H1 (cell line): ENCODE measurements around the gene GNB1. TPM values are rescaled to one million over a fixed set of nuclear protein-coding genes. Genes with fewer than 3 reads are reported as not detected.

Experiments
- CTCF ChIA-PET: fragments of 300-600 bp; sonication (Branson Sonifier 250); formaldehyde crosslinking; loops from one replicate; lab custom pipeline; 2021; ENCODE audit not compliant: partially characterized antibody; lab: Charles Lee
- POLR2A ChIA-PET: fragments of 300-600 bp; sonication (Branson Sonifier 250); formaldehyde crosslinking; loops from one replicate; lab custom pipeline; 2021; ENCODE audit warnings: inconsistent platforms; ENCODE audit not compliant: partially characterized antibody; lab: Charles Lee
- DNase-seq, 2 experiments: peaks; one replicate each; pipeline versions ENCODE4 v3.0.0 to v3.0.0-alpha.2; 2010 to 2022; ENCODE audit warnings: low spot score in 2 of 2, low read depth in 1 of 2, mixed read lengths in 1 of 2
- FAIRE-seq: peaks from 2 replicates; lab custom pipeline; 2011; peaks lifted over from hg19 to GRCh38; lab: Jason Lieb, UNC
- H2AFZ ChIP-seq: 2 replicates; pipeline ENCODE4 v1.8.1; 2012; ENCODE audit warnings: low read length, inconsistent platforms
- H2AK5ac ChIP-seq: 2 replicates; pipeline ENCODE4 v1.6.1; 2013; ENCODE audit warnings: low read depth, low read length
- H2BK120ac ChIP-seq: replicated peaks from 2 replicates; pipeline ENCODE3; 2013; ENCODE audit warnings: low read depth, low read length, inconsistent platforms
- H2BK12ac ChIP-seq: 2 replicates; pipeline ENCODE4 v1.6.1; 2013; ENCODE audit warnings: low read depth, low read length
- H2BK15ac ChIP-seq: 2 replicates; pipeline ENCODE4 v1.6.1; 2013; ENCODE audit warnings: low read length
- H2BK20ac ChIP-seq: 2 replicates; pipeline ENCODE4 v1.6.1; 2013; ENCODE audit warnings: low read length
- H2BK5ac ChIP-seq: 2 replicates; pipeline ENCODE4 v1.6.1; 2013; ENCODE audit warnings: low read depth, low read length
- H3K14ac ChIP-seq: 2 replicates; pipeline ENCODE4 v1.6.1; 2013; ENCODE audit warnings: inconsistent platforms; ENCODE audit not compliant: insufficient read length
- H3K18ac ChIP-seq: 2 replicates; pipeline ENCODE4 v1.6.1; 2013; ENCODE audit warnings: low read length; ENCODE audit errors: extremely low read depth
- H3K23ac ChIP-seq: 2 replicates; pipeline ENCODE4 v1.6.1; 2013; ENCODE audit warnings: inconsistent platforms; ENCODE audit not compliant: insufficient read length
- H3K23me2 ChIP-seq: 2 replicates; pipeline ENCODE4 v1.6.1; 2013; ENCODE audit warnings: low read depth, low read length
- H3K27ac ChIP-seq: 2 replicates; pipeline ENCODE4 v1.6.1; 2011; ENCODE audit warnings: low read depth, low read length, inconsistent platforms
- H3K27me3 ChIP-seq, 4 experiments: replicated peaks in 1 of 4; 1 replicate in 1 of 4; 2 replicates in 3 of 4; pipeline versions ENCODE4 v1.6.1 to v1.8.1; 2011 to 2013; ENCODE audit warnings: low read length in 3 of 4, mild to moderate bottlenecking in 3 of 4, inconsistent platforms in 2 of 4, mixed read lengths in 2 of 4, moderate library complexity in 1 of 4; ENCODE audit not compliant: control insufficient read depth in 3 of 4, insufficient read depth in 3 of 4; ENCODE audit errors: extremely low read depth in 1 of 4
- H3K36me3 ChIP-seq, 4 experiments: 2 replicates each; pipeline versions ENCODE4 v1.6.1 to v1.8.1; 2011 to 2013; ENCODE audit warnings: mild to moderate bottlenecking in 4 of 4, low read length in 3 of 4, moderate library complexity in 2 of 4, control low read depth in 1 of 4, inconsistent platforms in 1 of 4; ENCODE audit not compliant: insufficient read depth in 4 of 4, control insufficient read depth in 2 of 4
- H3K4ac ChIP-seq: replicated peaks from 2 replicates; pipeline ENCODE3; 2013; ENCODE audit warnings: low read length, low read depth, mixed read lengths, inconsistent platforms; ENCODE audit not compliant: insufficient read length
- H3K4me1 ChIP-seq, 4 experiments: replicated peaks in 1 of 4; 1 replicate in 1 of 4; 2 replicates in 3 of 4; pipeline versions ENCODE4 v1.6.1 to v1.8.1; 2011 to 2013; ENCODE audit warnings: low read length in 3 of 4, inconsistent platforms in 2 of 4, mixed read lengths in 1 of 4; ENCODE audit not compliant: insufficient read depth in 4 of 4, control insufficient read depth in 3 of 4
- H3K4me2 ChIP-seq, 2 experiments: 2 replicates each; pipeline versions ENCODE4 v1.6.1 to v1.8.1; 2011 to 2013; ENCODE audit warnings: low read depth in 2 of 2, low read length in 2 of 2, control low read depth in 1 of 2, inconsistent platforms in 1 of 2, mild to moderate bottlenecking in 1 of 2; ENCODE audit not compliant: insufficient read depth in 1 of 2
- H3K4me3 ChIP-seq, 4 experiments: fragments of 200-600, 300-600 bp in 1 of 4; sonication (generic), shearing (Covaris generic), sonication (Bioruptor Twin) in 1 of 4; 2 replicates each; pipeline versions ENCODE4 v1.5.1 to v1.8.1; 2011 to 2016; ENCODE audit warnings: low read length in 4 of 4, low read depth in 3 of 4, control low read depth in 2 of 4, inconsistent platforms in 2 of 4, mild to moderate bottlenecking in 2 of 4, mixed read lengths in 1 of 4, moderate library complexity in 1 of 4; ENCODE audit not compliant: insufficient read depth in 2 of 4; ENCODE audit errors: extremely low read depth in 1 of 4
- H3K56ac ChIP-seq: replicated peaks from 2 replicates; pipeline ENCODE3; 2013; ENCODE audit warnings: low read depth, mild to moderate bottlenecking, mixed read lengths, low read length, inconsistent platforms; ENCODE audit not compliant: insufficient read length
- H3K79me1 ChIP-seq: 2 replicates; pipeline ENCODE4 v1.6.1; 2013; ENCODE audit warnings: low read depth, low read length, control low read depth
- H3K79me2 ChIP-seq, 2 experiments: 2 replicates each; pipeline versions ENCODE4 v1.6.1 to v1.8.1; 2012 to 2013; ENCODE audit warnings: low read length in 2 of 2, mild to moderate bottlenecking in 2 of 2, inconsistent platforms in 1 of 2; ENCODE audit not compliant: insufficient read depth in 2 of 2, control insufficient read depth in 1 of 2
- H3K9ac ChIP-seq, 4 experiments: replicated peaks in 1 of 4; 1 replicate in 1 of 4; 2 replicates in 3 of 4; pipeline versions ENCODE4 v1.6.1 to v1.8.1; 2011 to 2013; ENCODE audit warnings: low read depth in 3 of 4, low read length in 3 of 4, control low read depth in 2 of 4, mild to moderate bottlenecking in 2 of 4, moderate library complexity in 2 of 4, inconsistent platforms in 1 of 4; ENCODE audit errors: extremely low read depth in 1 of 4
- H3K9me3 ChIP-seq, 2 experiments: 2 replicates each; pipeline versions ENCODE4 v1.6.1 to v1.8.1; 2012 to 2013; ENCODE audit warnings: mild to moderate bottlenecking in 2 of 2, moderate library complexity in 2 of 2, control low read depth in 1 of 2, inconsistent platforms in 1 of 2, low read depth in 1 of 2, low read length in 1 of 2, mixed read lengths in 1 of 2; ENCODE audit not compliant: insufficient read depth in 2 of 2
- H4K20me1 ChIP-seq, 2 experiments: replicated peaks in 1 of 2; 2 replicates each; pipeline versions ENCODE3 to v1.8.1; 2011 to 2013; ENCODE audit warnings: inconsistent platforms in 2 of 2, low read length in 2 of 2, mild to moderate bottlenecking in 1 of 2; ENCODE audit not compliant: insufficient read depth in 2 of 2, control insufficient read depth in 1 of 2
- H4K5ac ChIP-seq: 2 replicates; pipeline ENCODE4 v1.6.1; 2013; ENCODE audit warnings: low read length, low read depth, mixed read lengths, inconsistent platforms; ENCODE audit not compliant: insufficient read length
- H4K8ac ChIP-seq: 2 replicates; pipeline ENCODE4 v1.8.0; 2013; ENCODE audit warnings: mild to moderate bottlenecking, moderate library complexity, low read length, inconsistent platforms; ENCODE audit not compliant: insufficient read depth; ENCODE audit errors: extremely low read depth
- H4K91ac ChIP-seq: replicated peaks from 2 replicates; pipeline ENCODE3; 2013; ENCODE audit warnings: low read length, mixed read lengths, inconsistent platforms; ENCODE audit not compliant: insufficient read length
- EGR1 ChIP-seq: IDR thresholded peaks from 2 replicates; pipeline ENCODE4 v1.6.1; 2011; ENCODE audit warnings: low read depth, low read length, borderline replicate concordance
- EZH2 ChIP-seq: fragments of 200-600 bp; sonication (generic); IDR thresholded peaks from 2 replicates; pipeline ENCODE4 v1.7.1; 2012; ENCODE audit warnings: low read depth, mild to moderate bottlenecking, moderate library complexity, low read length, inconsistent platforms; ENCODE audit not compliant: severe bottlenecking
- KDM5A ChIP-seq: fragments of 200-600 bp; IDR thresholded peaks from 2 replicates; pipeline ENCODE4 v1.7.1; 2012; ENCODE audit warnings: mild to moderate bottlenecking, low read length, inconsistent platforms, mixed read lengths
- NRF1 ChIP-seq: IDR thresholded peaks from 2 replicates; pipeline ENCODE4 v1.6.1; 2011; ENCODE audit warnings: mild to moderate bottlenecking, low read depth, low read length, improper control_type of control experiment
- POLR2AphosphoS5 ChIP-seq: IDR thresholded peaks from 2 replicates; pipeline ENCODE4 v1.6.1; 2011; ENCODE audit warnings: low read depth, low read length
- RBBP5 ChIP-seq: IDR thresholded peaks from 2 replicates; pipeline ENCODE4 v1.7.1; 2012; ENCODE audit warnings: low read depth, mild to moderate bottlenecking, inconsistent platforms, low read length, moderate library complexity, borderline replicate concordance
- RXRA ChIP-seq: IDR thresholded peaks from 2 replicates; pipeline ENCODE4 v1.6.1; 2011; ENCODE audit warnings: low read depth, mild to moderate bottlenecking, low read length, moderate library complexity; ENCODE audit not compliant: insufficient read depth
- SP4 ChIP-seq: IDR thresholded peaks from 2 replicates; pipeline ENCODE4 v1.6.1; 2012; ENCODE audit warnings: low read length, inconsistent platforms
- TAF7 ChIP-seq: optimal IDR thresholded peaks from 2 replicates; pipeline ENCODE3; 2011; ENCODE audit warnings: low read depth, mild to moderate bottlenecking, inconsistent platforms, low read length, moderate library complexity, borderline replicate concordance
- TCF12 ChIP-seq: IDR thresholded peaks from 2 replicates; pipeline ENCODE4 v1.6.1; 2011; ENCODE audit warnings: low read depth, mild to moderate bottlenecking, low read length
- YY1 ChIP-seq: IDR thresholded peaks from 2 replicates; pipeline ENCODE4 v1.6.1; 2011; ENCODE audit warnings: low read depth, mild to moderate bottlenecking, low read length
- WGBS, 2 experiments: shearing (Covaris generic) in 1 of 2; methylation state at CpG; one replicate each; pipeline versions ENCODE4 v1.1.6 to v1.1.7; 2013 to 2015; ENCODE audit warnings: low lambda C conversion rate in 2 of 2, mixed read lengths in 2 of 2, inconsistent platforms in 1 of 2, low coverage in 1 of 2, missing lambda C conversion rate in 1 of 2; ENCODE audit not compliant: insufficient replicate concordance in 2 of 2, insufficient coverage in 1 of 2, insufficient read length in 1 of 2; ENCODE audit errors: extremely low coverage in 1 of 2, missing lambda C conversion rate in 1 of 2; 5-methylcytosine and 5-hydroxymethylcytosine counted together
- polyA plus RNA-seq, 7 experiments: library from polyadenylated mRNA; depleted of rRNA in 3 of 7; stranded (reverse) in 5 of 7; unstranded in 2 of 7; fragments of >200 nt in 5 of 7; fragments of 200-250 nt in 2 of 7; gene quantifications; 1 replicate in 5 of 7; 2 replicates in 1 of 7; 4 replicates in 1 of 7; pipeline versions ENCODE4 v1.2.1 to v1.2.3, GENCODE V29; 2011 to 2013; ENCODE audit warnings: missing spikeins in 2 of 7, mixed read lengths in 2 of 7
- total RNA-seq: library from RNA; stranded (reverse); fragmentation: NEBNext Ultra II Directional; extraction: Animal tissue kit (Norgen Biotek cat#: 25700); gene quantifications from 2 replicates; pipeline ENCODE4 v1.2.1, GENCODE V29; 2021

Gene GNB1
- total and polyA plus RNA-seq, 2 of the 8 experiments (the other 6 are each of a cell fraction or from before 2014, with no cell fraction given) = 343 to 382 TPM

GRCh38 chr1:1924386-1924785 is 33.5 kb upstream of the GNB1 start:
- H3K9me3 ChIP-seq = peaks cover 0 to 15% of the 10 kb centered on the region in 2 experiments; a peak in 1 of 4 replicates
- H3K56ac ChIP-seq = no peak overlapping the region
- H4K8ac ChIP-seq = peak overlapping the region; percentile 35; the same call in 1 of the 2 replicates
- H4K20me1 ChIP-seq = no peaks in the 10 kb centered on the region
- H3K79me2 ChIP-seq = no peaks in the 10 kb centered on the region
- no peaks in the 10 kb centered on the region for H3K36me3 ChIP-seq
- H3K27ac ChIP-seq = no peak overlapping the region
- WGBS, 2 experiments = 88% methylated on average over 15 of the region's 18 CpGs; no CpG with 5 or more reads in 1 of the 2 experiments
- no peak for DNase-seq
- ChIA-PET POLR2A (no interaction called here), CTCF (interaction anchor here (0.6 to 3.4 kb wide), 7 partner anchors 8 to 122 kb away, joined by 3 to 21 read pairs (median 4); no protein-coding TSS in a partner anchor)
- no peak overlapping the region for H2BK15ac ChIP-seq
- no peak overlapping the region for H4K5ac ChIP-seq
- TF ChIP-seq NRF1 = no peak
- TF ChIP-seq RBBP5 = no peak
- no peak for TF ChIP-seq YY1
- no peak for TF ChIP-seq POLR2AphosphoS5
- no peak for TF ChIP-seq KDM5A
- no peak for TF ChIP-seq SP4
- no peak for TF ChIP-seq RXRA
- TF ChIP-seq EGR1 = no peak
- TF ChIP-seq TCF12 = no peak
- TF ChIP-seq TAF7 = no peak
- no peak for TF ChIP-seq EZH2
- H3K23ac ChIP-seq = no peak overlapping the region
- no peaks in the 10 kb centered on the region; the same call in 1 of the 2 replicates for H3K23me2 ChIP-seq
- H3K4me2 ChIP-seq = no peak overlapping the region
- no peak overlapping the region for H3K14ac ChIP-seq
- no peak overlapping the region for H3K4ac ChIP-seq
- no peak overlapping the region for H2AK5ac ChIP-seq
- no peak overlapping the region for H4K91ac ChIP-seq
- no peak overlapping the region for H2BK120ac ChIP-seq
- no peak overlapping the region for H3K18ac ChIP-seq
- no peak overlapping the region for H3K4me3 ChIP-seq
- H3K79me1 ChIP-seq = no peaks in the 10 kb centered on the region
- peaks cover 0 to 2% (median under 1%) of the 10 kb centered on the region in 4 experiments; a peak in 1 of 7 replicates for H3K27me3 ChIP-seq
- no peak overlapping the region for H3K9ac ChIP-seq
- peaks cover 0 to 7% (median 6%) of the 10 kb centered on the region in 4 experiments; a peak in 4 of 7 replicates for H3K4me1 ChIP-seq
- 0 out of 2 replicates have a peak overlapping the region, but pooled peaks have one; percentile 80 for H2BK12ac ChIP-seq
- H2AFZ ChIP-seq = no peak overlapping the region
- no peak overlapping the region for H2BK20ac ChIP-seq
- no peak for FAIRE-seq
- no peak overlapping the region for H2BK5ac ChIP-seq
